ENCODE data around the gene SND1.

- TF ChIP-seq CTCF (IDR thresholded peaks at IDR 0.05; ENCODE audit: low read depth, low read length, poor library complexity, severe bottlenecking) (no peak), EZH2phosphoT487 (IDR thresholded peaks at IDR 0.05; ENCODE audit: borderline replicate concordance, low read length) (no peak)
Observed at GRCh38 chr7:127781081-127781480, 129.1 kb downstream of the SND1 start.
